ENCODE results near the gene ITGAD. TPM values are rescaled to one million over a fixed set of nuclear protein-coding genes. Genes with fewer than 3 reads are reported as not detected.

The ITGAD gene
- total and polyA plus RNA-seq, 2 experiments from 2014 or later, result not detected

GRCh38 chr16:31413943-31414342, 20.8 kb downstream of the ITGAD start:
- Mint-ChIP-seq H3K9me3 (peaks cover 2% of the 10 kb centered on the region; the same call in 2 of the 3 replicates), H3K27me3 (ENCODE audit: insufficient read depth, low read depth, poor library complexity) (peaks cover 12% of the 10 kb centered on the region), H3K4me1 (no peaks in the 10 kb centered on the region), H3K36me3 (ENCODE audit: low read depth) (no peaks in the 10 kb centered on the region; the same call in 2 of the 3 replicates), H3K4me3 (no peak overlapping the region), H3K27ac (no peak overlapping the region)
- Histone ChIP-seq H2AFZ (no peak overlapping the region), H4K20me1 (replicated peaks; ENCODE audit: insufficient read depth) (no peaks in the 10 kb centered on the region), H3K36me3 (ENCODE audit: insufficient read depth) (no peaks in the 10 kb centered on the region), H3K9me2 (ENCODE audit: insufficient read depth) (no peaks in the 10 kb centered on the region), H3K79me2 (replicated peaks; ENCODE audit: insufficient read depth) (no peaks in the 10 kb centered on the region), H3K27me3 (ENCODE audit: insufficient read depth) (no peaks in the 10 kb centered on the region), H3K4me3 (no peak overlapping the region), H3K4me1 (ENCODE audit: insufficient read depth) (no peaks in the 10 kb centered on the region), H3F3A (replicated peaks; ENCODE audit: low read depth) (no peaks in the 10 kb centered on the region), H3K27ac (ENCODE audit: low read depth) (no peak overlapping the region), H3K4me2 (no peak overlapping the region)
- no peak for TF ChIP-seq POLR2AphosphoS5 (IDR thresholded peaks at IDR 0.05; ENCODE audit: low read depth)
- no peak for TF ChIP-seq EZH2phosphoT487 (IDR thresholded peaks at IDR 0.05; ENCODE audit: unreplicated experiment)
- TF ChIP-seq, protein P1, sequence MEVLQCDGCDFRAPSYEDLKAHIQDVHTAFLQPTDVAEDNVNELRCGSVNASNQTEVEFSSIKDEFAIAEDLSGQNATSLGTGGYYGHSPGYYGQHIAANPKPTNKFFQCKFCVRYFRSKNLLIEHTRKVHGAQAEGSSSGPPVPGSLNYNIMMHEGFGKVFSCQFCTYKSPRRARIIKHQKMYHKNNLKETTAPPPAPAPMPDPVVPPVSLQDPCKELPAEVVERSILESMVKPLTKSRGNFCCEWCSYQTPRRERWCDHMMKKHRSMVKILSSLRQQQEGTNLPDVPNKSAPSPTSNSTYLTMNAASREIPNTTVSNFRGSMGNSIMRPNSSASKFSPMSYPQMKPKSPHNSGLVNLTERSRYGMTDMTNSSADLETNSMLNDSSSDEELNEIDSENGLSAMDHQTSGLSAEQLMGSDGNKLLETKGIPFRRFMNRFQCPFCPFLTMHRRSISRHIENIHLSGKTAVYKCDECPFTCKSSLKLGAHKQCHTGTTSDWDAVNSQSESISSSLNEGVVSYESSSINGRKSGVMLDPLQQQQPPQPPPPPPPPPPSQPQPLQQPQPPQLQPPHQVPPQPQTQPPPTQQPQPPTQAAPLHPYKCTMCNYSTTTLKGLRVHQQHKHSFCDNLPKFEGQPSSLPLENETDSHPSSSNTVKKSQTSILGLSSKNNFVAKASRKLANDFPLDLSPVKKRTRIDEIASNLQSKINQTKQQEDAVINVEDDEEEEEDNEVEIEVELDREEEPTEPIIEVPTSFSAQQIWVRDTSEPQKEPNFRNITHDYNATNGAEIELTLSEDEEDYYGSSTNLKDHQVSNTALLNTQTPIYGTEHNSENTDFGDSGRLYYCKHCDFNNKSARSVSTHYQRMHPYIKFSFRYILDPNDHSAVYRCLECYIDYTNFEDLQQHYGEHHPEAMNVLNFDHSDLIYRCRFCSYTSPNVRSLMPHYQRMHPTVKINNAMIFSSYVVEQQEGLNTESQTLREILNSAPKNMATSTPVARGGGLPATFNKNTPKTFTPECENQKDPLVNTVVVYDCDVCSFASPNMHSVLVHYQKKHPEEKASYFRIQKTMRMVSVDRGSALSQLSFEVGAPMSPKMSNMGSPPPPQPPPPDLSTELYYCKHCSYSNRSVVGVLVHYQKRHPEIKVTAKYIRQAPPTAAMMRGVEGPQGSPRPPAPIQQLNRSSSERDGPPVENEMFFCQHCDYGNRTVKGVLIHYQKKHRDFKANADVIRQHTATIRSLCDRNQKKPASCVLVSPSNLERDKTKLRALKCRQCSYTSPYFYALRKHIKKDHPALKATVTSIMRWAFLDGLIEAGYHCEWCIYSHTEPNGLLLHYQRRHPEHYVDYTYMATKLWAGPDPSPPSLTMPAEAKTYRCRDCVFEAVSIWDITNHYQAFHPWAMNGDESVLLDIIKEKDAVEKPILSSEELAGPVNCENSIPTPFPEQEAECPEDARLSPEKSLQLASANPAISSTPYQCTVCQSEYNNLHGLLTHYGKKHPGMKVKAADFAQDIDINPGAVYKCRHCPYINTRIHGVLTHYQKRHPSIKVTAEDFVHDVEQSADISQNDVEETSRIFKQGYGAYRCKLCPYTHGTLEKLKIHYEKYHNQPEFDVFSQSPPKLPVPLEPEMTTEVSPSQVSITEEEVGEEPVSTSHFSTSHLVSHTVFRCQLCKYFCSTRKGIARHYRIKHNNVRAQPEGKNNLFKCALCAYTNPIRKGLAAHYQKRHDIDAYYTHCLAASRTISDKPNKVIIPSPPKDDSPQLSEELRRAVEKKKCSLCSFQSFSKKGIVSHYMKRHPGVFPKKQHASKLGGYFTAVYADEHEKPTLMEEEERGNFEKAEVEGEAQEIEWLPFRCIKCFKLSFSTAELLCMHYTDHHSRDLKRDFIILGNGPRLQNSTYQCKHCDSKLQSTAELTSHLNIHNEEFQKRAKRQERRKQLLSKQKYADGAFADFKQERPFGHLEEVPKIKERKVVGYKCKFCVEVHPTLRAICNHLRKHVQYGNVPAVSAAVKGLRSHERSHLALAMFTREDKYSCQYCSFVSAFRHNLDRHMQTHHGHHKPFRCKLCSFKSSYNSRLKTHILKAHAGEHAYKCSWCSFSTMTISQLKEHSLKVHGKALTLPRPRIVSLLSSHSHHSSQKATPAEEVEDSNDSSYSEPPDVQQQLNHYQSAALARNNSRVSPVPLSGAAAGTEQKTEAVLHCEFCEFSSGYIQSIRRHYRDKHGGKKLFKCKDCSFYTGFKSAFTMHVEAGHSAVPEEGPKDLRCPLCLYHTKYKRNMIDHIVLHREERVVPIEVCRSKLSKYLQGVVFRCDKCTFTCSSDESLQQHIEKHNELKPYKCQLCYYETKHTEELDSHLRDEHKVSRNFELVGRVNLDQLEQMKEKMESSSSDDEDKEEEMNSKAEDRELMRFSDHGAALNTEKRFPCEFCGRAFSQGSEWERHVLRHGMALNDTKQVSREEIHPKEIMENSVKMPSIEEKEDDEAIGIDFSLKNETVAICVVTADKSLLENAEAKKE (CRISPR knock-in tag; IDR thresholded peaks at IDR 0.05), result no peak
- TF ChIP-seq ZNF114 (CRISPR knock-in tag; IDR thresholded peaks at IDR 0.05), result no peak
- DNase-seq (ENCODE audit: low spot score), result no peak
- ATAC-seq, result no peak

GRCh38 chr16:31414706-31415105, 21.6 kb downstream of the ITGAD start:
- H3K4me3 ChIP-seq, result no peak overlapping the region
- H3K36me3 ChIP-seq (ENCODE audit: insufficient read depth), result no peaks in the 10 kb centered on the region
- H3K27me3 ChIP-seq (ENCODE audit: insufficient read depth), result no peaks in the 10 kb centered on the region
- H3K4me1 Mint-ChIP-seq, result no peaks in the 10 kb centered on the region
- H3K4me1 ChIP-seq (ENCODE audit: insufficient read depth), result no peaks in the 10 kb centered on the region
- H3K4me2 ChIP-seq, result no peak overlapping the region
- peaks cover 8% of the 10 kb centered on the region for H3K27me3 Mint-ChIP-seq (ENCODE audit: insufficient read depth, low read depth, poor library complexity)
- no peak overlapping the region for H2AFZ ChIP-seq
- no peaks in the 10 kb centered on the region for H4K20me1 ChIP-seq (replicated peaks; ENCODE audit: insufficient read depth)
- no peaks in the 10 kb centered on the region for H3K9me2 ChIP-seq (ENCODE audit: insufficient read depth)
- no peak for DNase-seq (ENCODE audit: low spot score)
- H3K36me3 Mint-ChIP-seq (ENCODE audit: low read depth), result no peaks in the 10 kb centered on the region; the same call in 2 of the 3 replicates
- no peaks in the 10 kb centered on the region for H3K79me2 ChIP-seq (replicated peaks; ENCODE audit: insufficient read depth)
- H3K9me3 Mint-ChIP-seq, result peaks cover 2% of the 10 kb centered on the region; the same call in 2 of the 3 replicates
- H3F3A ChIP-seq (replicated peaks; ENCODE audit: low read depth), result no peaks in the 10 kb centered on the region
- no peak overlapping the region for H3K4me3 Mint-ChIP-seq
- H3K27ac Mint-ChIP-seq, result no peak overlapping the region
- H3K27ac ChIP-seq (ENCODE audit: low read depth), result no peak overlapping the region
- ATAC-seq, result no peak
- TF ChIP-seq POLR2AphosphoS5 (IDR thresholded peaks at IDR 0.05; ENCODE audit: low read depth) (no peak), NANOG (IDR thresholded peaks at IDR 0.05; ENCODE audit: borderline replicate concordance) (no peak), EZH2 (IDR thresholded peaks at IDR 0.05; ENCODE audit: low read depth, unreplicated experiment) (no peak), ZNF114 (CRISPR knock-in tag; IDR thresholded peaks at IDR 0.05) (no peak), ETS1 (IDR thresholded peaks at IDR 0.05) (no peak)
- TF ChIP-seq, protein P2, sequence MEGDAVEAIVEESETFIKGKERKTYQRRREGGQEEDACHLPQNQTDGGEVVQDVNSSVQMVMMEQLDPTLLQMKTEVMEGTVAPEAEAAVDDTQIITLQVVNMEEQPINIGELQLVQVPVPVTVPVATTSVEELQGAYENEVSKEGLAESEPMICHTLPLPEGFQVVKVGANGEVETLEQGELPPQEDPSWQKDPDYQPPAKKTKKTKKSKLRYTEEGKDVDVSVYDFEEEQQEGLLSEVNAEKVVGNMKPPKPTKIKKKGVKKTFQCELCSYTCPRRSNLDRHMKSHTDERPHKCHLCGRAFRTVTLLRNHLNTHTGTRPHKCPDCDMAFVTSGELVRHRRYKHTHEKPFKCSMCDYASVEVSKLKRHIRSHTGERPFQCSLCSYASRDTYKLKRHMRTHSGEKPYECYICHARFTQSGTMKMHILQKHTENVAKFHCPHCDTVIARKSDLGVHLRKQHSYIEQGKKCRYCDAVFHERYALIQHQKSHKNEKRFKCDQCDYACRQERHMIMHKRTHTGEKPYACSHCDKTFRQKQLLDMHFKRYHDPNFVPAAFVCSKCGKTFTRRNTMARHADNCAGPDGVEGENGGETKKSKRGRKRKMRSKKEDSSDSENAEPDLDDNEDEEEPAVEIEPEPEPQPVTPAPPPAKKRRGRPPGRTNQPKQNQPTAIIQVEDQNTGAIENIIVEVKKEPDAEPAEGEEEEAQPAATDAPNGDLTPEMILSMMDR (conservative IDR thresholded peaks at IDR 0.05; ENCODE audit: low read depth in 2 of 2), result no peak

All from GM23338 (cell line).